Measurements from ENCODE around the gene COL4A2. TPM values are rescaled to one million over a fixed set of nuclear protein-coding genes. Genes with fewer than 3 reads are reported as not detected.
"Not testable (repeated sequence)": the region's sequence is repeated elsewhere in the genome, so short reads cannot be mapped to it uniquely, and the experiment has no call there.

Gene COL4A2
- total and polyA plus RNA-seq, 7 experiments from 2014 or later = 0.05 TPM; not detected in 6

GRCh38 chr13:110310541-110311442 lies 3.7 kb downstream of the COL4A2 start:
- Histone ChIP-seq H3K9me3 (ENCODE audit: control insufficient read depth in 2 of 3, low read length in 3 of 3) (no peaks in the 10 kb centered on the region), H3K27ac (ENCODE audit: low read depth, low read length) (no peak overlapping the region), H3K36me3 (ENCODE audit: control insufficient read depth in 2 of 3, insufficient read depth in 3 of 3, low read length in 3 of 3) (no peaks in the 10 kb centered on the region), H3K27me3 (ENCODE audit: control insufficient read depth in 2 of 2, insufficient read depth in 2 of 2, low read length in 2 of 2) (no peaks in the 10 kb centered on the region), H3K4me3 (ENCODE audit: low read length) (no peak overlapping the region), H3K4me1 (ENCODE audit: control insufficient read depth in 2 of 2, insufficient read depth in 2 of 2, low read length in 2 of 2) (no peaks in the 10 kb centered on the region)
- Mint-ChIP-seq H3K36me3 (no peaks in the 10 kb centered on the region), H3K27ac (no peak overlapping the region), H3K27me3 (peaks cover 46 to 72% (median 64%) of the 10 kb centered on the region in 5 donors), H3K4me3 (no peak overlapping the region), H3K9me3 (peaks cover 0 to 2% (median 0%) of the 10 kb centered on the region in 11 donors), H3K4me1 (peaks cover 3 to 12% (median 8%) of the 10 kb centered on the region in 7 donors)
- ATAC-seq (no peak), DNase-seq (no peak)
- CTCF ChIA-PET = no interaction called here
- intact Hi-C loops (cut with micrococcal nuclease) = no loop called here
- POLR2A ChIA-PET = no interaction called here

DNA sequence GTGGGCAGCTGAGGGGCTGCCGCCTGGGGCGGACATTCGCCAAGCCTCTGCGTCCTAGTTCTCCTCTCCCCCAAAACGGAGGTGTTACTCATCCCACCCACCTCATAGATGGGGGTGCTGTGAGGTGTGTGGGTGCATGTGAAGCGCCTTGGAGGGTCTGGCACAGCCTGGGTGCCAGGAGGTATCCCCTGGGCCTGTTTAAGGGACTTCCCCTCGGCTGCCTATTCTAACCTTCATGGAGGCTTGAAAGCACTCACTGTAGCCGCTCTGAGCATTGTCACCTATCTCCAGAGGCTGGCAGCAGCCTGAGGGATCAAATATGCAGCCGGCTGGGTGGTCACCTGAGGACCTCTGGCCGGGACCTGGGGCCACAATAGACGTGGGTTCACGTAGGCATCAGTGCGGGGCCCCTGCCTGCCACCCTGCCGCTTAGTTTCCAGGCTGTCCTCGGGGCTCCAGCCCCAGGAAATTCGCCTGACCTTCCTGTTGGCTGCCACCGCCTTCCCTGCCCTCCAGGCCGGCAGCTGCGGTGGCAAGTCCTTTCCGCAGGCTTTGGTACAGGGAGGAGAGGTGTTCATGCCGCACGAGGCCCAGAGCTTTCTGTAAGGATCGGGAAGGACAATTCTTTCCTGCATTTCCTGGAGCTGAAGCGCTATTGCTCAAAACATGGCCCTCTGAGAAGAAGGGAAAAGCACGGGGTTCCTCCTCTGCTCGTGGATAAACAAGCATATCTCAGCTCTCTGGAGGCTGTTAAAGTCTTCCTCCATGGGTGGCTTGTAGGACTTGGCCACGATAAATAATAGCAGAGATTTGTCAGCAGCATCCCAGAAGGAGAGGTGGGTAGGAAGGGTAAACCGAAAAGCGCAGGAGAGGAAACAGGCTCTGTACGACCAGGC lies 4.6 kb downstream of the COL4A2 start:
- no peaks in the 10 kb centered on the region for H3K27me3 ChIP-seq (ENCODE audit: control insufficient read depth in 2 of 2, insufficient read depth in 2 of 2, low read length in 2 of 2)
- ChIA-PET POLR2A (no interaction called here), CTCF (no interaction called here)
- Mint-ChIP-seq H3K4me3 (no peak overlapping the region), H3K9me3 (peaks cover 0 to 2% (median 0%) of the 10 kb centered on the region in 11 donors), H3K4me1 (peaks cover 3 to 9% (median 7%) of the 10 kb centered on the region in 7 donors), H3K27me3 (peaks cover 44 to 67% (median 60%) of the 10 kb centered on the region in 5 donors), H3K27ac (no peak overlapping the region), H3K36me3 (no peaks in the 10 kb centered on the region)
- intact Hi-C loops (cut with micrococcal nuclease) = no loop called here
- H3K4me1 ChIP-seq (ENCODE audit: control insufficient read depth in 2 of 2, insufficient read depth in 2 of 2, low read length in 2 of 2) = no peaks in the 10 kb centered on the region
- no peak overlapping the region for H3K4me3 ChIP-seq (ENCODE audit: low read length)
- no peaks in the 10 kb centered on the region for H3K36me3 ChIP-seq (ENCODE audit: control insufficient read depth in 2 of 3, insufficient read depth in 3 of 3, low read length in 3 of 3)
- no peak for DNase-seq
- H3K9me3 ChIP-seq (ENCODE audit: control insufficient read depth in 2 of 3, low read length in 3 of 3) = no peaks in the 10 kb centered on the region
- ATAC-seq = no peak
- H3K27ac ChIP-seq (ENCODE audit: low read depth, low read length) = no peak overlapping the region

GRCh38 chr13:110312339-110313031 lies 5.4 kb downstream of the COL4A2 start:
- no peaks in the 10 kb centered on the region for H3K27me3 ChIP-seq (ENCODE audit: control insufficient read depth in 2 of 2, insufficient read depth in 2 of 2, low read length in 2 of 2)
- Mint-ChIP-seq H3K4me1 (peaks cover 3 to 9% (median 7%) of the 10 kb centered on the region in 7 donors), H3K9me3 (peaks cover 0 to 2% (median 0%) of the 10 kb centered on the region in 11 donors), H3K27me3 (peaks cover 49 to 65% (median 63%) of the 10 kb centered on the region in 5 donors), H3K4me3 (no peak overlapping the region), H3K36me3 (no peaks in the 10 kb centered on the region), H3K27ac (no peak overlapping the region)
- intact Hi-C loops (cut with micrococcal nuclease) = no loop called here
- no peaks in the 10 kb centered on the region for H3K4me1 ChIP-seq (ENCODE audit: control insufficient read depth in 2 of 2, insufficient read depth in 2 of 2, low read length in 2 of 2)
- CTCF ChIA-PET = no interaction called here
- no peak overlapping the region for H3K4me3 ChIP-seq (ENCODE audit: low read length)
- DNase-seq = no peak
- H3K36me3 ChIP-seq (ENCODE audit: control insufficient read depth in 2 of 3, insufficient read depth in 3 of 3, low read length in 3 of 3) = no peaks in the 10 kb centered on the region
- H3K9me3 ChIP-seq (ENCODE audit: control insufficient read depth in 2 of 3, low read length in 3 of 3) = no peaks in the 10 kb centered on the region
- no peak overlapping the region for H3K27ac ChIP-seq (ENCODE audit: low read depth, low read length)
- POLR2A ChIA-PET = no interaction called here
- no peak for ATAC-seq

GRCh38 chr13:110313261-110313660 lies 6.2 kb downstream of the COL4A2 start:
- H3K9me3 Mint-ChIP-seq; H3K27me3 ChIP-seq (ENCODE audit: control insufficient read depth in 2 of 2, insufficient read depth in 2 of 2, low read length in 2 of 2); H3K4me3 ChIP-seq (ENCODE audit: low read length); H3K4me1 ChIP-seq (ENCODE audit: control insufficient read depth in 2 of 2, insufficient read depth in 2 of 2, low read length in 2 of 2); H3K4me3 Mint-ChIP-seq; ATAC-seq; POLR2A ChIA-PET; H3K4me1 Mint-ChIP-seq; H3K9me3 ChIP-seq (ENCODE audit: control insufficient read depth in 2 of 3, low read length in 3 of 3); H3K27ac Mint-ChIP-seq; DNase-seq; intact Hi-C loops (cut with micrococcal nuclease); H3K36me3 ChIP-seq (ENCODE audit: control insufficient read depth in 2 of 3, insufficient read depth in 3 of 3, low read length in 3 of 3); CTCF ChIA-PET; H3K36me3 Mint-ChIP-seq; H3K27ac ChIP-seq (ENCODE audit: low read depth, low read length): not testable (repeated sequence)
- H3K27me3 Mint-ChIP-seq = peaks cover 45 to 62% (median 59%) of the 10 kb centered on the region in 5 donors

- peaks cover 40 to 57% (median 54%) of the 10 kb centered on the region in 5 donors for H3K27me3 Mint-ChIP-seq
- H3K27me3 ChIP-seq (ENCODE audit: control insufficient read depth in 2 of 2, insufficient read depth in 2 of 2, low read length in 2 of 2); H3K4me1 Mint-ChIP-seq; CTCF ChIA-PET; H3K36me3 ChIP-seq (ENCODE audit: control insufficient read depth in 2 of 3, insufficient read depth in 3 of 3, low read length in 3 of 3); ATAC-seq; H3K27ac Mint-ChIP-seq; H3K36me3 Mint-ChIP-seq; POLR2A ChIA-PET; H3K27ac ChIP-seq (ENCODE audit: low read depth, low read length); H3K4me3 Mint-ChIP-seq; H3K4me1 ChIP-seq (ENCODE audit: control insufficient read depth in 2 of 2, insufficient read depth in 2 of 2, low read length in 2 of 2); intact Hi-C loops (cut with micrococcal nuclease); H3K9me3 ChIP-seq (ENCODE audit: control insufficient read depth in 2 of 3, low read length in 3 of 3); H3K9me3 Mint-ChIP-seq; H3K4me3 ChIP-seq (ENCODE audit: low read length); DNase-seq: not testable (repeated sequence)
Observed at GRCh38 chr13:110313733-110314132, 6.6 kb downstream of the COL4A2 start.

GRCh38 chr13:110314516-110315245 lies 7.6 kb downstream of the COL4A2 start:
- no peak overlapping the region for H3K27ac Mint-ChIP-seq
- POLR2A ChIA-PET = no interaction called here
- Histone ChIP-seq H3K27me3 (ENCODE audit: control insufficient read depth in 2 of 2, insufficient read depth in 2 of 2, low read length in 2 of 2) (no peaks in the 10 kb centered on the region), H3K4me3 (ENCODE audit: low read length) (no peak overlapping the region), H3K9me3 (ENCODE audit: control insufficient read depth in 2 of 3, low read length in 3 of 3) (no peaks in the 10 kb centered on the region), H3K27ac (ENCODE audit: low read depth, low read length) (no peak overlapping the region), H3K36me3 (ENCODE audit: control insufficient read depth in 2 of 3, insufficient read depth in 3 of 3, low read length in 3 of 3) (no peaks in the 10 kb centered on the region), H3K4me1 (ENCODE audit: control insufficient read depth in 2 of 2, insufficient read depth in 2 of 2, low read length in 2 of 2) (no peaks in the 10 kb centered on the region)
- CTCF ChIA-PET = interaction anchor here (0.6 kb wide), 1 partner anchor 50 kb away, joined by 3 read pairs; no protein-coding TSS in a partner anchor
- intact Hi-C loops (cut with micrococcal nuclease) = no loop called here
- peaks cover 33 to 52% (median 48%) of the 10 kb centered on the region in 5 donors for H3K27me3 Mint-ChIP-seq
- no peak for DNase-seq
- no peaks in the 10 kb centered on the region for H3K36me3 Mint-ChIP-seq
- H3K4me1 Mint-ChIP-seq = peaks cover 2 to 7% (median 3%) of the 10 kb centered on the region in 7 donors
- ATAC-seq = no peak
- no peak overlapping the region for H3K4me3 Mint-ChIP-seq
- peaks cover 0 to 1% (median 0%) of the 10 kb centered on the region in 11 donors for H3K9me3 Mint-ChIP-seq
